Left renal pelvis (tissue), 4 donors: ENCODE data around the gene CEP131. TPM values are rescaled to one million over a fixed set of nuclear protein-coding genes. Genes with fewer than 3 reads are reported as not detected.
"Not testable (repeated sequence)": the region's sequence is repeated elsewhere in the genome, so short reads cannot be mapped to it uniquely, and the experiment has no call there.

Source experiments
- DNase-seq, 4 donors: peaks; one replicate each; pipeline ENCODE4 v3.0.0-alpha.2; 2013; ENCODE audit warnings: low read depth in 4 of 4, low spot score in 3 of 4
- polyA plus RNA-seq, 4 donors: library from polyadenylated mRNA; unstranded; fragments of 120-200 nt; gene quantifications; one replicate each; pipeline ENCODE4 v1.2.1, GENCODE V29; 2013; ENCODE audit not compliant: insufficient read length in 4 of 4

The CEP131 gene
- polyA plus RNA-seq, 4 donors, result 12.3 to 26.9 (median 15.0) TPM

GRCh38 chr17:81157848-81158687 lies 64.7 kb downstream of the CEP131 start:
- DNase-seq, result no peak

GRCh38 chr17:81156866-81157805 lies 65.6 kb downstream of the CEP131 start:
- DNase-seq, result no peak

- DNase-seq, result no peak
These were observed 67.8 kb downstream of the CEP131 start for GRCh38 chr17:81154961-81155360.

- not testable (repeated sequence) for DNase-seq
These were observed 68.7 kb downstream of the CEP131 start for GRCh38 chr17:81154016-81154415.

- no peak for DNase-seq
These were observed 69.4 kb downstream of the CEP131 start for GRCh38 chr17:81153340-81153803.

GRCh38 chr17:81152288-81152828 lies 70.4 kb downstream of the CEP131 start:
- no peak for DNase-seq

GRCh38 chr17:81151278-81151677 lies 71.5 kb downstream of the CEP131 start:
- no peak for DNase-seq

- no peak for DNase-seq
These were observed 72.2 kb downstream of the CEP131 start for GRCh38 chr17:81150377-81151077.

GRCh38 chr17:81148986-81149533 lies 73.7 kb downstream of the CEP131 start:
- no peak for DNase-seq

GRCh38 chr17:81148571-81148970 lies 74.2 kb downstream of the CEP131 start:
- no peak for DNase-seq

- DNase-seq, result no peak
These were observed 75.1 kb downstream of the CEP131 start for GRCh38 chr17:81147701-81148100.

GRCh38 chr17:81146208-81146607 lies 76.6 kb downstream of the CEP131 start:
- DNase-seq, result not testable (repeated sequence)

GRCh38 chr17:81144423-81144781 lies 78.4 kb downstream of the CEP131 start:
- DNase-seq, result no peak

- no peak for DNase-seq
These were observed 78.9 kb downstream of the CEP131 start for GRCh38 chr17:81143717-81144422.

GRCh38 chr17:81143200-81143527 lies 79.6 kb downstream of the CEP131 start:
- DNase-seq, result no peak

- peak in 3 of 4 donors; percentile 50 to 62 (median 58) for DNase-seq
These were observed 80.2 kb downstream of the CEP131 start for GRCh38 chr17:81142301-81143199.

GRCh38 chr17:81140695-81141094 lies 82.1 kb downstream of the CEP131 start:
- DNase-seq, result no peak

- DNase-seq, result no peak
These were observed 82.7 kb downstream of the CEP131 start for GRCh38 chr17:81140018-81140417.
